GM18858 (cell line): ENCODE measurements around the gene ME3.
"Not testable (repeated sequence)": the region's sequence is repeated elsewhere in the genome, so short reads cannot be mapped to it uniquely, and the experiment has no call there.

Source experiments
- ATAC-seq: cut with Tn5 transposase; IDR thresholded peaks from one replicate; pipeline ENCODE4 v1.9.1; 2021; ENCODE audit not compliant: unreplicated experiment

The ME3 gene

GRCh38 chr11:86623736-86624135 is 48.7 kb downstream of the ME3 start:
- no peak for ATAC-seq

- no peak for ATAC-seq
Measured at GRCh38 chr11:86623041-86623621, 49.3 kb downstream of the ME3 start.

- no peak for ATAC-seq
Measured at GRCh38 chr11:86621854-86622253, 50.6 kb downstream of the ME3 start.

GRCh38 chr11:86620891-86621521 is 51.4 kb downstream of the ME3 start:
- no peak for ATAC-seq

- ATAC-seq: not testable (repeated sequence)
Measured at GRCh38 chr11:86619428-86619827, 53.0 kb downstream of the ME3 start.

- no peak for ATAC-seq
Measured at GRCh38 chr11:86617502-86617901, 54.9 kb downstream of the ME3 start.

GRCh38 chr11:86615487-86615886 is 56.9 kb downstream of the ME3 start:
- ATAC-seq: no peak

- no peak for ATAC-seq
Measured at GRCh38 chr11:86610559-86611341, 61.7 kb downstream of the ME3 start.

- ATAC-seq: peak; percentile 90
Measured at GRCh38 chr11:86608251-86608799, 64.1 kb downstream of the ME3 start.

GRCh38 chr11:86606836-86607481 is 65.5 kb downstream of the ME3 start:
- ATAC-seq: no peak

GRCh38 chr11:86606270-86606835 is 66.1 kb downstream of the ME3 start:
- no peak for ATAC-seq

- no peak for ATAC-seq
Measured at GRCh38 chr11:86596861-86597586, 75.4 kb downstream of the ME3 start.

GRCh38 chr11:86595955-86596354 is 76.5 kb downstream of the ME3 start:
- ATAC-seq: no peak

GRCh38 chr11:86595451-86595850 is 77.0 kb downstream of the ME3 start:
- no peak for ATAC-seq

GRCh38 chr11:86594746-86595145 is 77.7 kb downstream of the ME3 start:
- no peak for ATAC-seq

- no peak for ATAC-seq
Measured at GRCh38 chr11:86593833-86594232, 78.6 kb downstream of the ME3 start.

GRCh38 chr11:86592659-86593451 is 79.6 kb downstream of the ME3 start:
- ATAC-seq: peak; percentile 96

GRCh38 chr11:86592047-86592591 is 80.3 kb downstream of the ME3 start:
- ATAC-seq: no peak

- ATAC-seq: no peak
Measured at GRCh38 chr11:86591631-86592030, 80.8 kb downstream of the ME3 start.
